H1 (cell line): ENCODE measurements around the gene PPOX. TPM values are rescaled to one million over a fixed set of nuclear protein-coding genes. Genes with fewer than 3 reads are reported as not detected.
A peak's percentile ranks its signal among the peaks of the same experiment; 100 is the strongest.

Experiments
- CTCF ChIA-PET: fragments of 300-600 bp; sonication (Branson Sonifier 250); formaldehyde crosslinking; loops from one replicate; lab custom pipeline; 2021; ENCODE audit not compliant: partially characterized antibody; lab: Charles Lee
- POLR2A ChIA-PET: fragments of 300-600 bp; sonication (Branson Sonifier 250); formaldehyde crosslinking; loops from one replicate; lab custom pipeline; 2021; ENCODE audit warnings: inconsistent platforms; ENCODE audit not compliant: partially characterized antibody; lab: Charles Lee
- DNase-seq, 2 experiments: peaks; one replicate each; pipeline versions ENCODE4 v3.0.0 to v3.0.0-alpha.2; 2010 to 2022; ENCODE audit warnings: low spot score in 2 of 2, low read depth in 1 of 2, mixed read lengths in 1 of 2
- FAIRE-seq: peaks from 2 replicates; lab custom pipeline; 2011; peaks lifted over from hg19 to GRCh38; lab: Jason Lieb, UNC
- H2AFZ ChIP-seq: 2 replicates; pipeline ENCODE4 v1.8.1; 2012; ENCODE audit warnings: low read length, inconsistent platforms
- H2AK5ac ChIP-seq: 2 replicates; pipeline ENCODE4 v1.6.1; 2013; ENCODE audit warnings: low read depth, low read length
- H2BK120ac ChIP-seq: replicated peaks from 2 replicates; pipeline ENCODE3; 2013; ENCODE audit warnings: low read depth, low read length, inconsistent platforms
- H2BK12ac ChIP-seq: 2 replicates; pipeline ENCODE4 v1.6.1; 2013; ENCODE audit warnings: low read depth, low read length
- H2BK15ac ChIP-seq: 2 replicates; pipeline ENCODE4 v1.6.1; 2013; ENCODE audit warnings: low read length
- H2BK20ac ChIP-seq: 2 replicates; pipeline ENCODE4 v1.6.1; 2013; ENCODE audit warnings: low read length
- H2BK5ac ChIP-seq: 2 replicates; pipeline ENCODE4 v1.6.1; 2013; ENCODE audit warnings: low read depth, low read length
- H3K14ac ChIP-seq: 2 replicates; pipeline ENCODE4 v1.6.1; 2013; ENCODE audit warnings: inconsistent platforms; ENCODE audit not compliant: insufficient read length
- H3K18ac ChIP-seq: 2 replicates; pipeline ENCODE4 v1.6.1; 2013; ENCODE audit warnings: low read length; ENCODE audit errors: extremely low read depth
- H3K23ac ChIP-seq: 2 replicates; pipeline ENCODE4 v1.6.1; 2013; ENCODE audit warnings: inconsistent platforms; ENCODE audit not compliant: insufficient read length
- H3K23me2 ChIP-seq: 2 replicates; pipeline ENCODE4 v1.6.1; 2013; ENCODE audit warnings: low read depth, low read length
- H3K27ac ChIP-seq: 2 replicates; pipeline ENCODE4 v1.6.1; 2011; ENCODE audit warnings: low read depth, low read length, inconsistent platforms
- H3K27me3 ChIP-seq, 4 experiments: replicated peaks in 1 of 4; 1 replicate in 1 of 4; 2 replicates in 3 of 4; pipeline versions ENCODE4 v1.6.1 to v1.8.1; 2011 to 2013; ENCODE audit warnings: low read length in 3 of 4, mild to moderate bottlenecking in 3 of 4, inconsistent platforms in 2 of 4, mixed read lengths in 2 of 4, moderate library complexity in 1 of 4; ENCODE audit not compliant: control insufficient read depth in 3 of 4, insufficient read depth in 3 of 4; ENCODE audit errors: extremely low read depth in 1 of 4
- H3K36me3 ChIP-seq, 4 experiments: 2 replicates each; pipeline versions ENCODE4 v1.6.1 to v1.8.1; 2011 to 2013; ENCODE audit warnings: mild to moderate bottlenecking in 4 of 4, low read length in 3 of 4, moderate library complexity in 2 of 4, control low read depth in 1 of 4, inconsistent platforms in 1 of 4; ENCODE audit not compliant: insufficient read depth in 4 of 4, control insufficient read depth in 2 of 4
- H3K4ac ChIP-seq: replicated peaks from 2 replicates; pipeline ENCODE3; 2013; ENCODE audit warnings: low read length, low read depth, mixed read lengths, inconsistent platforms; ENCODE audit not compliant: insufficient read length
- H3K4me1 ChIP-seq, 4 experiments: replicated peaks in 1 of 4; 1 replicate in 1 of 4; 2 replicates in 3 of 4; pipeline versions ENCODE4 v1.6.1 to v1.8.1; 2011 to 2013; ENCODE audit warnings: low read length in 3 of 4, inconsistent platforms in 2 of 4, mixed read lengths in 1 of 4; ENCODE audit not compliant: insufficient read depth in 4 of 4, control insufficient read depth in 3 of 4
- H3K4me2 ChIP-seq, 2 experiments: 2 replicates each; pipeline versions ENCODE4 v1.6.1 to v1.8.1; 2011 to 2013; ENCODE audit warnings: low read depth in 2 of 2, low read length in 2 of 2, control low read depth in 1 of 2, inconsistent platforms in 1 of 2, mild to moderate bottlenecking in 1 of 2; ENCODE audit not compliant: insufficient read depth in 1 of 2
- H3K4me3 ChIP-seq, 4 experiments: fragments of 200-600, 300-600 bp in 1 of 4; sonication (generic), shearing (Covaris generic), sonication (Bioruptor Twin) in 1 of 4; 2 replicates each; pipeline versions ENCODE4 v1.5.1 to v1.8.1; 2011 to 2016; ENCODE audit warnings: low read length in 4 of 4, low read depth in 3 of 4, control low read depth in 2 of 4, inconsistent platforms in 2 of 4, mild to moderate bottlenecking in 2 of 4, mixed read lengths in 1 of 4, moderate library complexity in 1 of 4; ENCODE audit not compliant: insufficient read depth in 2 of 4; ENCODE audit errors: extremely low read depth in 1 of 4
- H3K56ac ChIP-seq: replicated peaks from 2 replicates; pipeline ENCODE3; 2013; ENCODE audit warnings: low read depth, mild to moderate bottlenecking, mixed read lengths, low read length, inconsistent platforms; ENCODE audit not compliant: insufficient read length
- H3K79me1 ChIP-seq: 2 replicates; pipeline ENCODE4 v1.6.1; 2013; ENCODE audit warnings: low read depth, low read length, control low read depth
- H3K79me2 ChIP-seq, 2 experiments: 2 replicates each; pipeline versions ENCODE4 v1.6.1 to v1.8.1; 2012 to 2013; ENCODE audit warnings: low read length in 2 of 2, mild to moderate bottlenecking in 2 of 2, inconsistent platforms in 1 of 2; ENCODE audit not compliant: insufficient read depth in 2 of 2, control insufficient read depth in 1 of 2
- H3K9ac ChIP-seq, 4 experiments: replicated peaks in 1 of 4; 1 replicate in 1 of 4; 2 replicates in 3 of 4; pipeline versions ENCODE4 v1.6.1 to v1.8.1; 2011 to 2013; ENCODE audit warnings: low read depth in 3 of 4, low read length in 3 of 4, control low read depth in 2 of 4, mild to moderate bottlenecking in 2 of 4, moderate library complexity in 2 of 4, inconsistent platforms in 1 of 4; ENCODE audit errors: extremely low read depth in 1 of 4
- H3K9me3 ChIP-seq, 2 experiments: 2 replicates each; pipeline versions ENCODE4 v1.6.1 to v1.8.1; 2012 to 2013; ENCODE audit warnings: mild to moderate bottlenecking in 2 of 2, moderate library complexity in 2 of 2, control low read depth in 1 of 2, inconsistent platforms in 1 of 2, low read depth in 1 of 2, low read length in 1 of 2, mixed read lengths in 1 of 2; ENCODE audit not compliant: insufficient read depth in 2 of 2
- H4K20me1 ChIP-seq, 2 experiments: replicated peaks in 1 of 2; 2 replicates each; pipeline versions ENCODE3 to v1.8.1; 2011 to 2013; ENCODE audit warnings: inconsistent platforms in 2 of 2, low read length in 2 of 2, mild to moderate bottlenecking in 1 of 2; ENCODE audit not compliant: insufficient read depth in 2 of 2, control insufficient read depth in 1 of 2
- H4K5ac ChIP-seq: 2 replicates; pipeline ENCODE4 v1.6.1; 2013; ENCODE audit warnings: low read length, low read depth, mixed read lengths, inconsistent platforms; ENCODE audit not compliant: insufficient read length
- H4K8ac ChIP-seq: 2 replicates; pipeline ENCODE4 v1.8.0; 2013; ENCODE audit warnings: mild to moderate bottlenecking, moderate library complexity, low read length, inconsistent platforms; ENCODE audit not compliant: insufficient read depth; ENCODE audit errors: extremely low read depth
- H4K91ac ChIP-seq: replicated peaks from 2 replicates; pipeline ENCODE3; 2013; ENCODE audit warnings: low read length, mixed read lengths, inconsistent platforms; ENCODE audit not compliant: insufficient read length
- WGBS, 2 experiments: shearing (Covaris generic) in 1 of 2; methylation state at CpG; one replicate each; pipeline versions ENCODE4 v1.1.6 to v1.1.7; 2013 to 2015; ENCODE audit warnings: low lambda C conversion rate in 2 of 2, mixed read lengths in 2 of 2, inconsistent platforms in 1 of 2, low coverage in 1 of 2, missing lambda C conversion rate in 1 of 2; ENCODE audit not compliant: insufficient replicate concordance in 2 of 2, insufficient coverage in 1 of 2, insufficient read length in 1 of 2; ENCODE audit errors: extremely low coverage in 1 of 2, missing lambda C conversion rate in 1 of 2; 5-methylcytosine and 5-hydroxymethylcytosine counted together
- polyA plus RNA-seq, 7 experiments: library from polyadenylated mRNA; depleted of rRNA in 3 of 7; stranded (reverse) in 5 of 7; unstranded in 2 of 7; fragments of >200 nt in 5 of 7; fragments of 200-250 nt in 2 of 7; gene quantifications; 1 replicate in 5 of 7; 2 replicates in 1 of 7; 4 replicates in 1 of 7; pipeline versions ENCODE4 v1.2.1 to v1.2.3, GENCODE V29; 2011 to 2013; ENCODE audit warnings: missing spikeins in 2 of 7, mixed read lengths in 2 of 7
- total RNA-seq: library from RNA; stranded (reverse); fragmentation: NEBNext Ultra II Directional; extraction: Animal tissue kit (Norgen Biotek cat#: 25700); gene quantifications from 2 replicates; pipeline ENCODE4 v1.2.1, GENCODE V29; 2021

Gene PPOX
- total and polyA plus RNA-seq, 2 of the 8 experiments (the other 6 are each of a cell fraction or from before 2014, with no cell fraction given), result 39.4 to 40.4 TPM

- Histone ChIP-seq H3K4me2 (peak within 1 kb of the TSS; percentile 80 to 82), H4K91ac (peak within 1 kb of the TSS; percentile 97)
Observed at GRCh38 chr1:161201836-161202712, 35.8 kb downstream of the PPOX start, which contains the start of gene NDUFS2. NDUFS2 (plus strand) TSS chr1:161202367; CDS start chr1:161202386, 19 bp downstream.

More at GRCh38 chr1:161201836-161202712, 35.8 kb downstream of the PPOX start, which contains the start of gene NDUFS2:
- H3K4ac ChIP-seq, result peak within 1 kb of the TSS; percentile 69
- peak within 1 kb of the TSS; percentile 63 to 97 (median 93) for H3K4me3 ChIP-seq
- no peak for FAIRE-seq
- no peak within 1 kb of the TSS for H3K23ac ChIP-seq
- H4K5ac ChIP-seq, result peak within 1 kb of the TSS; percentile 92
- H2BK15ac ChIP-seq, result peak within 1 kb of the TSS; percentile 98
- H4K20me1 ChIP-seq, result peaks cover 0 to 2% of the 10 kb centered on the region in 2 experiments
- CTCF ChIA-PET, result interaction anchor here (0.6 to 17.6 kb wide), 14 partner anchors 8 to 238 kb away, joined by 3 to 427 read pairs (median 4); partner anchors contain the start of genes APOA2, B4GALT3, FCER1G and PCP4L1
- H2BK12ac ChIP-seq, result peak within 1 kb of the TSS; percentile 99
- peak within 1 kb of the TSS; percentile 72 for H2BK20ac ChIP-seq
- H3K4me1 ChIP-seq, result peaks cover 20 to 48% (median 42%) of the 10 kb centered on the region in 4 experiments
- H3K27me3 ChIP-seq, result no peaks in the 10 kb centered on the region
- WGBS, 2 experiments, result 5% methylated on average over 53 of the region's 53 CpGs; no CpG with 5 or more reads in 1 of the 2 experiments
- no peak within 1 kb of the TSS for H3K14ac ChIP-seq
- peak within 1 kb of the TSS; percentile 85 for H2BK5ac ChIP-seq
- peak within 1 kb of the TSS; percentile 94 for H3K27ac ChIP-seq
- H3K18ac ChIP-seq, result peak within 1 kb of the TSS; percentile 100
- H4K8ac ChIP-seq, result peak within 1 kb of the TSS; percentile 97
- peaks cover 7% of the 10 kb centered on the region; the same call in 1 of the 2 replicates for H3K79me1 ChIP-seq
- no peaks in the 10 kb centered on the region for H3K9me3 ChIP-seq
- H3K56ac ChIP-seq, result peak within 1 kb of the TSS; percentile 88
- DNase-seq, result peak; percentile 89 to 95
- H3K79me2 ChIP-seq, result peaks cover 0 to 14% of the 10 kb centered on the region in 2 experiments; a peak in 2 of 4 replicates
- H2BK120ac ChIP-seq, result peak within 1 kb of the TSS; percentile 76
- H3K23me2 ChIP-seq, result peaks cover 13% of the 10 kb centered on the region
- POLR2A ChIA-PET, result interaction anchor here (0.9 to 4.6 kb wide), 23 partner anchors 10 to 188 kb away, joined by 3 to 82 read pairs (median 4); partner anchors contain the start of genes APOA2, B4GALT3, FCER1G and PPOX
- H2AFZ ChIP-seq, result 0 out of 2 replicates have a peak within 1 kb of the TSS, but pooled peaks have one; percentile 47
- H2AK5ac ChIP-seq, result peak within 1 kb of the TSS; percentile 39; the same call in 1 of the 2 replicates
- peak within 1 kb of the TSS; percentile 65 to 97 (median 92) for H3K9ac ChIP-seq
- peaks cover 10 to 31% (median 12%) of the 10 kb centered on the region in 4 experiments; a peak in 7 of 8 replicates for H3K36me3 ChIP-seq
